NCI-H1105 (cell line): ENCODE results near the gene SYP.

ENCODE experiments used
- DNase-seq: peaks from one replicate; lab custom pipeline; 2025; lab: John Stamatoyannopoulos, UW

Gene SYP

GRCh38 chrX:49199906-49200771 lies at the start of gene SYP:
Gene SYP, minus strand, starts transcription at chrX:49200193. Its CDS starts 7 bp downstream, at chrX:49200186.
- DNase-seq: peak; percentile 68

- no peak for DNase-seq
Observed at GRCh38 chrX:49249616-49250015, 49.6 kb upstream of the SYP start.

GRCh38 chrX:49249071-49249470 lies 49.1 kb upstream of the SYP start:
- no peak for DNase-seq

GRCh38 chrX:49247916-49248811 lies 48.2 kb upstream of the SYP start:
- no peak for DNase-seq

- no peak for DNase-seq
Observed at GRCh38 chrX:49247346-49247745, 47.4 kb upstream of the SYP start.

- DNase-seq: no peak
Observed at GRCh38 chrX:49246541-49246940, 46.5 kb upstream of the SYP start.

- DNase-seq: no peak
Observed at GRCh38 chrX:49244207-49244606, 44.2 kb upstream of the SYP start.

GRCh38 chrX:49243166-49243565 lies 43.2 kb upstream of the SYP start:
- no peak for DNase-seq

- no peak for DNase-seq
Observed at GRCh38 chrX:49242545-49243066, 42.6 kb upstream of the SYP start.

- no peak for DNase-seq
Observed at GRCh38 chrX:49238735-49239134, 38.7 kb upstream of the SYP start.

- no peak for DNase-seq
Observed at GRCh38 chrX:49237060-49237459, 37.1 kb upstream of the SYP start.

- no peak for DNase-seq
Observed at GRCh38 chrX:49233887-49234555, 34.0 kb upstream of the SYP start.

- DNase-seq: no peak
Observed at GRCh38 chrX:49233176-49233575, 33.2 kb upstream of the SYP start, which contains the start of gene CACNA1F. Gene CACNA1F, minus strand, starts transcription at chrX:49233340. Its CDS starts 31 bp downstream, at chrX:49233309.

- no peak for DNase-seq
Observed at GRCh38 chrX:49232525-49232924, 32.5 kb upstream of the SYP start.

GRCh38 chrX:49231333-49232000 lies 31.5 kb upstream of the SYP start:
- no peak for DNase-seq

- DNase-seq: no peak
Observed at GRCh38 chrX:49230500-49231232, 30.7 kb upstream of the SYP start.

GRCh38 chrX:49228185-49228584 lies 28.2 kb upstream of the SYP start:
- DNase-seq: no peak

- DNase-seq: no peak
Observed at GRCh38 chrX:49227726-49228125, 27.7 kb upstream of the SYP start.

- DNase-seq: no peak
Observed at GRCh38 chrX:49226946-49227345, 27.0 kb upstream of the SYP start.

- DNase-seq: no peak
Observed at GRCh38 chrX:49225858-49226257, 25.9 kb upstream of the SYP start.

GRCh38 chrX:49221868-49222267 lies 21.9 kb upstream of the SYP start:
- DNase-seq: no peak
